Endodermal cell (in vitro differentiated cells): Measurements from ENCODE around the gene BATF3. TPM values are rescaled to one million over a fixed set of nuclear protein-coding genes. Genes with fewer than 3 reads are reported as not detected.
"Not testable (repeated sequence)": the region's sequence is repeated elsewhere in the genome, so short reads cannot be mapped to it uniquely, and the experiment has no call there.

Source experiments
- DNase-seq: peaks from one replicate; pipeline ENCODE4 v3.0.0-alpha.2; 2017
- H3K27ac ChIP-seq: 2 replicates; pipeline ENCODE4 v1.5.1; 2013; ENCODE audit warnings: mild to moderate bottlenecking, low read depth, low read length, moderate library complexity
- H3K27me3 ChIP-seq: 2 replicates; pipeline ENCODE4 v1.6.1; 2013; ENCODE audit warnings: mild to moderate bottlenecking, low read length, moderate library complexity; ENCODE audit not compliant: insufficient read depth, control insufficient read depth, poor library complexity, severe bottlenecking
- H3K36me3 ChIP-seq: 2 replicates; pipeline ENCODE4 v1.7.0; 2013; ENCODE audit warnings: mild to moderate bottlenecking, low read length, moderate library complexity; ENCODE audit not compliant: control insufficient read depth, insufficient read depth
- H3K4me1 ChIP-seq: one replicate; pipeline ENCODE4 v1.7.0; 2013; ENCODE audit warnings: low read length; ENCODE audit not compliant: control insufficient read depth, insufficient read depth
- H3K4me3 ChIP-seq: 2 replicates; pipeline ENCODE4 v1.5.1; 2013; ENCODE audit warnings: mild to moderate bottlenecking, low read length, moderate library complexity
- H3K9ac ChIP-seq: 2 replicates; pipeline ENCODE4 v1.6.1; 2013; ENCODE audit warnings: mild to moderate bottlenecking, low read length, moderate library complexity; ENCODE audit not compliant: poor library complexity, severe bottlenecking; ENCODE audit errors: extremely low read depth
- H3K9me3 ChIP-seq: 2 replicates; pipeline ENCODE4 v1.6.1; 2013; ENCODE audit warnings: mild to moderate bottlenecking, low read length, moderate library complexity; ENCODE audit not compliant: control insufficient read depth
- H3K27ac Mint-ChIP-seq: 2 replicates; pipeline ENCODE4 v1.8.0; 2020; ENCODE audit warnings: mixed read lengths
- H3K27me3 Mint-ChIP-seq: 2 replicates; pipeline ENCODE4 v1.8.0; 2021; ENCODE audit warnings: mild to moderate bottlenecking, mixed read lengths; ENCODE audit not compliant: insufficient read depth
- H3K36me3 Mint-ChIP-seq: 2 replicates; pipeline ENCODE4 v1.8.0; 2020; ENCODE audit warnings: low read depth, mixed read lengths
- H3K4me1 Mint-ChIP-seq: 2 replicates; pipeline ENCODE4 v1.8.0; 2020; ENCODE audit warnings: mixed read lengths
- H3K4me3 Mint-ChIP-seq: 2 replicates; pipeline ENCODE4 v1.8.0; 2020; ENCODE audit warnings: mild to moderate bottlenecking, moderate library complexity, mixed read lengths
- H3K9me3 Mint-ChIP-seq: 2 replicates; pipeline ENCODE4 v1.8.0; 2020; ENCODE audit warnings: mild to moderate bottlenecking, mixed read lengths
- WGBS, 2 experiments: methylation state at CpG; one replicate each; pipeline versions ENCODE4 v1.1.5 to v1.1.7; 2013; ENCODE audit warnings: missing lambda C conversion rate in 2 of 2, mixed read lengths in 1 of 2; ENCODE audit not compliant: insufficient coverage in 1 of 2, insufficient read length in 1 of 2; 5-methylcytosine and 5-hydroxymethylcytosine counted together
- total RNA-seq, 2 donors: library from RNA; stranded (reverse); fragmentation: NEBNext Ultra II Directional in 1 of 2; extraction: Animal tissue kit (Norgen Biotek cat#: 25700) in 1 of 2; gene quantifications; 2 replicates in 1 of 2; 3 replicates in 1 of 2; pipeline ENCODE4 v1.2.1, GENCODE V29; 2021
- TF ChIP-seq, protein P1 (sequence below): fragments of 200-600 bp; sonication (generic); conservative IDR thresholded peaks from 2 replicates; pipeline ENCODE4 v1.5.0; 2021; ENCODE audit warnings: antibody characterized with exemption, mild to moderate bottlenecking

The BATF3 gene
- total RNA-seq, 2 donors from 2014 or later = 1.5 to 4.0 TPM

GRCh38 chr1:212716161-212716560 is 16.5 kb upstream of the BATF3 start:
- no peak overlapping the region for H3K27ac Mint-ChIP-seq

DNA sequence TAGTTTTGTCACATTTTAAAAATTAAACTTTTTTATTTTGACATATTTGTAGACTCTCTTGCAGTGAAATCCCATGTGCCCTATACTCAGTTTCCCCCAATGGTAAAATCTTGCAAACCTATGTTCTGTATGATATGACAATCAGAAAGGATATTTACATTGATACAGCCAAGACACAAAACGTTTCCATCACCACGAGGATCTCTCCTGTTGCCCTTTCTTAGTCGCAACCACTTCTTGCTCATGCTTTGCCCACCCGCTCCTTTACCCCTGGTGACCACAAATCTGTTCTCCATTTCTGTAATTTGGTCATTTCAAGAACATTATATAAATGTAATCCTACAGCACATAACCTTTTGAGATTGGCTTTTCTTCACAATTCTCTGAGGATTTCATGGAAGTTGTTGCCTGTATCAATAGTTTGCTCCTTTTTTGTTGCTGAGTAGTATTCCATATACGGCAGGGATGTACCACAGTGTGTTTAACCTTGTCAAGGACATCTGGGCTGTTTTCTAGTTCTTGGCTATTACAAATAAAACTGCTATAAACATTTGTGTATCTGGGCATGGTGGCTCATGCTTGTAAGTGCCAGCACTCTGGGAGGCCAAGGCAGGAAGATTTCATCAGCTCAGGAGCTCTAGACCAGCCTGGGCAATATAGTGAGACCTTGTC is 14.0 kb upstream of the BATF3 start:
- no peaks in the 10 kb centered on the region for H3K4me1 Mint-ChIP-seq
- Histone ChIP-seq H3K36me3 (no peaks in the 10 kb centered on the region), H3K4me3 (no peak overlapping the region), H3K4me1 (no peaks in the 10 kb centered on the region), H3K9me3 (no peaks in the 10 kb centered on the region), H3K27me3 (no peaks in the 10 kb centered on the region), H3K9ac (no peak overlapping the region), H3K27ac (no peak overlapping the region)
- 91% methylated on average over 4 to 5 of the region's 5 CpGs for WGBS, 2 experiments
- DNase-seq = no peak
- no peak overlapping the region for H3K4me3 Mint-ChIP-seq
- TF ChIP-seq, protein P1, sequence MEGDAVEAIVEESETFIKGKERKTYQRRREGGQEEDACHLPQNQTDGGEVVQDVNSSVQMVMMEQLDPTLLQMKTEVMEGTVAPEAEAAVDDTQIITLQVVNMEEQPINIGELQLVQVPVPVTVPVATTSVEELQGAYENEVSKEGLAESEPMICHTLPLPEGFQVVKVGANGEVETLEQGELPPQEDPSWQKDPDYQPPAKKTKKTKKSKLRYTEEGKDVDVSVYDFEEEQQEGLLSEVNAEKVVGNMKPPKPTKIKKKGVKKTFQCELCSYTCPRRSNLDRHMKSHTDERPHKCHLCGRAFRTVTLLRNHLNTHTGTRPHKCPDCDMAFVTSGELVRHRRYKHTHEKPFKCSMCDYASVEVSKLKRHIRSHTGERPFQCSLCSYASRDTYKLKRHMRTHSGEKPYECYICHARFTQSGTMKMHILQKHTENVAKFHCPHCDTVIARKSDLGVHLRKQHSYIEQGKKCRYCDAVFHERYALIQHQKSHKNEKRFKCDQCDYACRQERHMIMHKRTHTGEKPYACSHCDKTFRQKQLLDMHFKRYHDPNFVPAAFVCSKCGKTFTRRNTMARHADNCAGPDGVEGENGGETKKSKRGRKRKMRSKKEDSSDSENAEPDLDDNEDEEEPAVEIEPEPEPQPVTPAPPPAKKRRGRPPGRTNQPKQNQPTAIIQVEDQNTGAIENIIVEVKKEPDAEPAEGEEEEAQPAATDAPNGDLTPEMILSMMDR = no peak
- H3K27ac Mint-ChIP-seq = no peak overlapping the region
- peaks cover 11% of the 10 kb centered on the region for H3K27me3 Mint-ChIP-seq
- H3K9me3 Mint-ChIP-seq = peaks cover 3% of the 10 kb centered on the region
- H3K36me3 Mint-ChIP-seq = no peaks in the 10 kb centered on the region

More at GRCh38 chr1:212716161-212716560, 16.5 kb upstream of the BATF3 start:
- Mint-ChIP-seq H3K9me3 (peaks cover 3% of the 10 kb centered on the region), H3K4me1 (no peaks in the 10 kb centered on the region), H3K4me3 (no peak overlapping the region), H3K36me3 (no peaks in the 10 kb centered on the region), H3K27me3 (peaks cover 9% of the 10 kb centered on the region)
- no peaks in the 10 kb centered on the region for H3K36me3 ChIP-seq
- no peak for DNase-seq
- no peak overlapping the region for H3K27ac ChIP-seq
- no peaks in the 10 kb centered on the region for H3K27me3 ChIP-seq
- no CpG with 5 or more reads among the region's 1 CpG for WGBS, 2 experiments
- H3K9me3 ChIP-seq = peaks cover 5% of the 10 kb centered on the region
- H3K9ac ChIP-seq = no peak overlapping the region
- H3K4me3 ChIP-seq = no peak overlapping the region
- H3K4me1 ChIP-seq = no peaks in the 10 kb centered on the region
- TF ChIP-seq, protein P1 = no peak

- H3K9ac ChIP-seq = no peak overlapping the region
- no peak overlapping the region for H3K27ac ChIP-seq
- peaks cover 11% of the 10 kb centered on the region for H3K27me3 Mint-ChIP-seq
These were observed 13.0 kb upstream of the BATF3 start for GRCh38 chr1:212712451-212713303.

GRCh38 chr1:212711974-212712373 is 12.3 kb upstream of the BATF3 start:
- not testable (repeated sequence) for H3K4me3 ChIP-seq, H3K4me1 Mint-ChIP-seq, H3K27ac ChIP-seq, H3K27me3 ChIP-seq, H3K27ac Mint-ChIP-seq, H3K27me3 Mint-ChIP-seq, H3K36me3 ChIP-seq, H3K9ac ChIP-seq, H3K9me3 ChIP-seq, H3K4me1 ChIP-seq, H3K36me3 Mint-ChIP-seq, DNase-seq, H3K9me3 Mint-ChIP-seq, H3K4me3 Mint-ChIP-seq
- WGBS, 2 experiments = 91 to 93% methylated on average over 7 to 8 of the region's 8 CpGs

More at GRCh38 chr1:212712451-212713303, 13.0 kb upstream of the BATF3 start:
- TF ChIP-seq, protein P1 = no peak
- no peak for DNase-seq
- Mint-ChIP-seq H3K9me3 (peaks cover 3% of the 10 kb centered on the region), H3K4me1 (no peaks in the 10 kb centered on the region), H3K36me3 (no peaks in the 10 kb centered on the region), H3K4me3 (no peak overlapping the region), H3K27ac (no peak overlapping the region)
- Histone ChIP-seq H3K27me3 (no peaks in the 10 kb centered on the region), H3K4me1 (no peaks in the 10 kb centered on the region), H3K36me3 (no peaks in the 10 kb centered on the region), H3K9me3 (no peaks in the 10 kb centered on the region), H3K4me3 (no peak overlapping the region)
- WGBS, 2 experiments = 92 to 97% methylated on average over 4 of the region's 4 CpGs
